Hematopoietic multipotent progenitor cell (in vitro differentiated cells): ENCODE data around the gene NTHL1. TPM values are rescaled to one million over a fixed set of nuclear protein-coding genes. Genes with fewer than 3 reads are reported as not detected.
"Not testable (repeated sequence)": the region's sequence is repeated elsewhere in the genome, so short reads cannot be mapped to it uniquely, and the experiment has no call there.

Experiments
- DNase-seq, 3 donors: peaks; one replicate each; pipeline ENCODE4 v3.0.0-alpha.2; 2011 to 2015; ENCODE audit warnings: low read depth in 2 of 3, low spot score in 2 of 3
- total RNA-seq: library from RNA; depleted of rRNA; stranded (reverse); fragments of >200 nt; gene quantifications from one replicate; pipeline ENCODE4 v1.2.3, GENCODE V29; 2012

The NTHL1 gene
- total RNA-seq, 1 donor = 73.2 TPM

- DNase-seq = peak in 1 of 3 donors; percentile 29
Measured at GRCh38 chr16:2043667-2044451, 3.8 kb downstream of the NTHL1 start.

GRCh38 chr16:2042986-2043666 lies 4.5 kb downstream of the NTHL1 start:
- no peak for DNase-seq

GRCh38 chr16:2042171-2042985 lies 5.3 kb downstream of the NTHL1 start:
- DNase-seq = no peak

- no peak for DNase-seq
Measured at GRCh38 chr16:2040787-2041522, 6.7 kb downstream of the NTHL1 start.

- DNase-seq = no peak
Measured at GRCh38 chr16:2040041-2040786, 7.4 kb downstream of the NTHL1 start.

GRCh38 chr16:2039274-2040031 lies 8.2 kb downstream of the NTHL1 start:
- no peak for DNase-seq

GRCh38 chr16:2038382-2039231 lies 9.0 kb downstream of the NTHL1 start:
- DNase-seq = no peak

GRCh38 chr16:2037647-2038381 lies 9.8 kb downstream of the NTHL1 start:
- no peak for DNase-seq

- no peak for DNase-seq
Measured at GRCh38 chr16:2037115-2037514, 10.5 kb downstream of the NTHL1 start.

- no peak for DNase-seq
Measured at GRCh38 chr16:2036200-2036966, 11.3 kb downstream of the NTHL1 start.

- no peak for DNase-seq
Measured at GRCh38 chr16:2035431-2036199, 12.0 kb downstream of the NTHL1 start.

GRCh38 chr16:2034696-2035430 lies 12.8 kb downstream of the NTHL1 start:
- DNase-seq = no peak

- not testable (repeated sequence) for DNase-seq
Measured at GRCh38 chr16:2033909-2034695, 13.5 kb downstream of the NTHL1 start.

GRCh38 chr16:2033057-2033908 lies 14.4 kb downstream of the NTHL1 start:
- DNase-seq = peak in 2 of 3 donors; percentile 68 to 74
